ENCODE measurements around the gene OR13F1. TPM values are rescaled to one million over a fixed set of nuclear protein-coding genes. Genes with fewer than 3 reads are reported as not detected.

The OR13F1 gene
- total RNA-seq, 1 donor from 2014 or later: not detected

DNA sequence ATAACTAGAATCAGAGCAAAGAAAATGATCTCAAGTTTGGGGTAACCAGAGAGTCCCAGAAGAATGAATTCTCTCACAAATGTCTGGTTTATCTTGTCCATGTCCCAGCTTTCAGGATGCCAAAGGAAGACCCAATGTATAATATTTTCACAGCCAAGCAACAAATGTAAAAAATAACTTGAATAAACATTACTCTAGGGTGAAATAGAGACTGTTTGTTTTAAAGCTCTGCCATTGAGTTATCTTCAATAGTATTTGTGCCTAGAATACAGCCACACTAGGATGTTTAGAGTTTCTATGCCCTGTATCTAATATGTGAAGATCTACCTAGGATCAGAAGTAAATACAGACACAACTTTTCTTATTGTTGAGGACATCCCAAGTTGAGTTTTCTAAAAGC, 23.0 kb downstream of the OR13F1 start, which contains the start of gene OR13C4:
OR13C4 (minus strand) TSS at position 101 of the 400 bp plus-strand sequence; CDS start at position 101, 0 bp downstream.
- no peak within 1 kb of the TSS for H3K27ac Mint-ChIP-seq (ENCODE audit: unreplicated experiment)
- H3K27me3 Mint-ChIP-seq (ENCODE audit: low read depth): peaks cover 9% of the 10 kb centered on the region
- DNase-seq (ENCODE audit: low spot score): no peak
- H3K4me1 Mint-ChIP-seq (ENCODE audit: low read depth): no peaks in the 10 kb centered on the region
- TF ChIP-seq, protein P1, sequence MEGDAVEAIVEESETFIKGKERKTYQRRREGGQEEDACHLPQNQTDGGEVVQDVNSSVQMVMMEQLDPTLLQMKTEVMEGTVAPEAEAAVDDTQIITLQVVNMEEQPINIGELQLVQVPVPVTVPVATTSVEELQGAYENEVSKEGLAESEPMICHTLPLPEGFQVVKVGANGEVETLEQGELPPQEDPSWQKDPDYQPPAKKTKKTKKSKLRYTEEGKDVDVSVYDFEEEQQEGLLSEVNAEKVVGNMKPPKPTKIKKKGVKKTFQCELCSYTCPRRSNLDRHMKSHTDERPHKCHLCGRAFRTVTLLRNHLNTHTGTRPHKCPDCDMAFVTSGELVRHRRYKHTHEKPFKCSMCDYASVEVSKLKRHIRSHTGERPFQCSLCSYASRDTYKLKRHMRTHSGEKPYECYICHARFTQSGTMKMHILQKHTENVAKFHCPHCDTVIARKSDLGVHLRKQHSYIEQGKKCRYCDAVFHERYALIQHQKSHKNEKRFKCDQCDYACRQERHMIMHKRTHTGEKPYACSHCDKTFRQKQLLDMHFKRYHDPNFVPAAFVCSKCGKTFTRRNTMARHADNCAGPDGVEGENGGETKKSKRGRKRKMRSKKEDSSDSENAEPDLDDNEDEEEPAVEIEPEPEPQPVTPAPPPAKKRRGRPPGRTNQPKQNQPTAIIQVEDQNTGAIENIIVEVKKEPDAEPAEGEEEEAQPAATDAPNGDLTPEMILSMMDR (IDR thresholded peaks at IDR 0.05): no peak
- no peak within 1 kb of the TSS for H3K4me3 Mint-ChIP-seq (ENCODE audit: unreplicated experiment)
- H3K36me3 Mint-ChIP-seq (ENCODE audit: low read depth): no peaks in the 10 kb centered on the region
- no peaks in the 10 kb centered on the region for H3K9me3 Mint-ChIP-seq (ENCODE audit: low read depth)

DNA sequence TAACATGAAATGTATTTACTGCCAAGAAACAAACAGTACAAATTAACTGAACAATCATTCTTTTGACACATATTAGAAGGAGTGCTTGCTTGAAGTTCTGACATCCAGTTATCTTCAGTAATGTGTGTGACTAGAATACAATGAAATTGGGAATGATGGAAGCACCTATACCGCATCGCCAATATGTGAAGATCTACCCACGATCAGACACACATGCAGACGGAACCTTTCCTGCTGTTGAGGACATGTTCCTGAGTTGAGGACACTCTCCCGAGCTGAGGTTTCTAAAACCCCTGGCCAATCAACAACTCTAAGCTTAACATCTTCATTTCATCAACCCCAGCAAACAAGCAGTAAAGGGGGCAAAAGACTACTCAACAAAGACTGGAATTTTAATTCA, 32.7 kb downstream of the OR13F1 start, which contains the start of gene OR13C3:
OR13C3 (minus strand) TSS at position 101 of the 400 bp plus-strand sequence. CDS start 133 bp downstream, outside the sequence.
- TF ChIP-seq, protein P1 (IDR thresholded peaks at IDR 0.05): no peak
- no peaks in the 10 kb centered on the region for H3K36me3 Mint-ChIP-seq (ENCODE audit: low read depth)
- no peak for DNase-seq (ENCODE audit: low spot score)
- H3K4me1 Mint-ChIP-seq (ENCODE audit: low read depth): no peaks in the 10 kb centered on the region
- H3K27ac Mint-ChIP-seq (ENCODE audit: unreplicated experiment): no peak within 1 kb of the TSS
- H3K4me3 Mint-ChIP-seq (ENCODE audit: unreplicated experiment): no peak within 1 kb of the TSS
- peaks cover 15% of the 10 kb centered on the region for H3K27me3 Mint-ChIP-seq (ENCODE audit: low read depth)
- H3K9me3 Mint-ChIP-seq (ENCODE audit: low read depth): no peaks in the 10 kb centered on the region

DNA sequence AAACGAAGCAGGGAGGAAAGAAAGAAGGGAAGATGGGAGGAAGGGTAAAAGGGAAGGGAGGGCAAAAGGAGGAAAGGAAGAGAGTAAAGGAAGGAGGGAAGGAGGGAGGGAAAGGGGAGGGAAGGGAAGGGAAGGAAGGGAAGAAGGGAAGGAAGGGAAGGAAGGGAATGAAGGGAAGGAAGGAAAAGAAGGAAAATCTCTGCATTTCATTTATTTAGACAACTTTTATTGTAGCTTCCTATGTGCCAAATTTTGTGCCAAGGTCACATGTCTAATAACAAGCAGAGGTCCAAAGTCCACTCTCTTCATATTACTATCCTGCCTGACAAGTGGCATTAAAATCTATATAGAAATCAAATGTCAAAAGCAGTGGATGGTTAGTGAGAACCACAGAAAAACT, 35.2 kb downstream of the OR13F1 start:
- Mint-ChIP-seq H3K9me3 (ENCODE audit: low read depth) (no peaks in the 10 kb centered on the region), H3K4me1 (ENCODE audit: low read depth) (no peaks in the 10 kb centered on the region), H3K27ac (ENCODE audit: unreplicated experiment) (no peak overlapping the region), H3K36me3 (ENCODE audit: low read depth) (no peaks in the 10 kb centered on the region), H3K4me3 (ENCODE audit: unreplicated experiment) (no peak overlapping the region), H3K27me3 (ENCODE audit: low read depth) (peaks cover 15% of the 10 kb centered on the region)
- DNase-seq (ENCODE audit: low spot score): no peak
- TF ChIP-seq, protein P1 (IDR thresholded peaks at IDR 0.05): no peak

DNA sequence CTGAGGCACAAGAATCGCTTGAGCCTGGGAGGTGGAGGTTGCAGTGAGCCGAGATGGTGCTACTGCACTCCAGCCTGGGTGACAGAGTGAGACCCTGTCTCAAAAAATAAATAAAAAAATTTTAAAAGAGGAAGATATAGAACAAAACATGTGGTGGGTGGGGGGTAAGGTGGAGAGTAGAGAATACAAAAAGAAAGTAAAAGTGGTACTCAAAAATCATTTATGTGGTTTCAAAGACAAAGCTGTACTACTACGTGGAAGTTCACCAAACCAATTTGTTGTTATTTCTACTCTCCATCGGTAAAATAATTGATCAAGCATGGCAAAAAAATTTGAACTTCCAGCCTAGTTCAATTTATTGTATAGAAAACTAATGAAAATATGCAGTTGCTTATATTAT, 40.6 kb downstream of the OR13F1 start:
- TF ChIP-seq, protein P1 (IDR thresholded peaks at IDR 0.05): no peak
- no peaks in the 10 kb centered on the region for H3K4me1 Mint-ChIP-seq (ENCODE audit: low read depth)
- H3K27me3 Mint-ChIP-seq (ENCODE audit: low read depth): peaks cover 18% of the 10 kb centered on the region
- no peak overlapping the region for H3K4me3 Mint-ChIP-seq (ENCODE audit: unreplicated experiment)
- H3K36me3 Mint-ChIP-seq (ENCODE audit: low read depth): no peaks in the 10 kb centered on the region
- H3K9me3 Mint-ChIP-seq (ENCODE audit: low read depth): no peaks in the 10 kb centered on the region
- no peak overlapping the region for H3K27ac Mint-ChIP-seq (ENCODE audit: unreplicated experiment)
- DNase-seq (ENCODE audit: low spot score): no peak

DNA sequence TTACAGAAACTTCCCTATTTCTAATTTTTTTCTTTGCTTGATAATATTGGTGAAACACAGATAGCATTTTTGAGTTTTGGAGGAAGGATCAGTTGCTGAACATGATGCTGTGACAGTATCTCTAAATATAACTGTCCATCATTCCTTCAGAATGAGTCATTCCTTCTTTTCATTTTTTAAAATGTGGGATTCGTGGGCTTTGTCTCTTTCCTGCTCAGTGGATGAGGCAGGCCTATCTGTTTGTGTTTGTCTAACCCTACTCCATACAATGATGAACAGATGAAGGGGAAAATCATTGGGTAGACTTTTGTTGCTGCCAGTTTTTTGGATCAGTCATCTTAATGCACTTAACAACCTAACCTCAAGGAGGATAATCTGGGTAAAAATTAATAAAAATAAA, 49.2 kb downstream of the OR13F1 start:
- Mint-ChIP-seq H3K27me3 (ENCODE audit: low read depth) (peaks cover 6% of the 10 kb centered on the region), H3K36me3 (ENCODE audit: low read depth) (no peaks in the 10 kb centered on the region), H3K27ac (ENCODE audit: unreplicated experiment) (no peak overlapping the region), H3K4me3 (ENCODE audit: unreplicated experiment) (no peak overlapping the region), H3K4me1 (ENCODE audit: low read depth) (peaks cover 6% of the 10 kb centered on the region), H3K9me3 (ENCODE audit: low read depth) (peaks cover 6% of the 10 kb centered on the region)
- DNase-seq (ENCODE audit: low spot score): no peak
- TF ChIP-seq, protein P1 (IDR thresholded peaks at IDR 0.05): no peak

Other genes starting within 250 kb of the OR13F1 start
- gene OR13C4, start 22.9 kb downstream of the OR13F1 start, total RNA-seq: not detected in 3 replicates
- gene OR13C3, start 32.6 kb downstream of the OR13F1 start, total RNA-seq: not detected in 3 replicates
- not detected in 3 replicates for gene OR13C8, start 64.9 kb downstream of the OR13F1 start, total RNA-seq
- not detected in 3 replicates for gene OR13C5, start 95.2 kb downstream of the OR13F1 start, total RNA-seq
- not detected in 3 replicates for gene OR13C2, start 101.4 kb downstream of the OR13F1 start, total RNA-seq
- not detected in 3 replicates for gene OR13C9, start 113.9 kb downstream of the OR13F1 start, total RNA-seq
- not detected in 3 replicates for gene OR13D1, start 190.3 kb downstream of the OR13F1 start, total RNA-seq
- gene NIPSNAP3A, start 243.4 kb downstream of the OR13F1 start, total RNA-seq: 33.2 to 39.0 TPM (median 33.9 TPM) in 3 replicates